ENCODE data around the gene ATP5F1E.

GRCh38 chr20:59025511-59025910, 6.6 kb downstream of the ATP5F1E start:
- TF ChIP-seq CTCF (tag by site-specific recombination; IDR thresholded peaks at IDR 0.05) (no peak), HOXC10 (CRISPR knock-in tag; IDR thresholded peaks at IDR 0.05) (no peak), ZNF221 (tag by site-specific recombination; IDR thresholded peaks at IDR 0.05; ENCODE audit: borderline replicate concordance) (no peak), ZFHX2 (tag by site-specific recombination; conservative IDR thresholded peaks at IDR 0.05) (no peak), ZNF76 (tag by site-specific recombination; IDR thresholded peaks at IDR 0.05; ENCODE audit: borderline replicate concordance, low read depth) (no peak), ZNF596 (tag by site-specific recombination; IDR thresholded peaks at IDR 0.05) (no peak)

All from HEK293 (cell line).